H1 (cell line): Measurements from ENCODE around the gene APOL3. TPM values are rescaled to one million over a fixed set of nuclear protein-coding genes. Genes with fewer than 3 reads are reported as not detected.

ENCODE experiments used
- ASH2L ChIP-seq: fragments of 200-600, 300-600 bp; sonication (generic); IDR thresholded peaks from one replicate; pipeline ENCODE4 v1.7.1; 2017; ENCODE audit warnings: low read length
- GABPA ChIP-seq: IDR thresholded peaks from 2 replicates; pipeline ENCODE4 v1.6.1; 2011; ENCODE audit warnings: mild to moderate bottlenecking, low read length, moderate library complexity, borderline replicate concordance; ENCODE audit not compliant: insufficient read depth
- JUN ChIP-seq: IDR thresholded peaks from 2 replicates; pipeline ENCODE4 v1.6.1; 2011; ENCODE audit warnings: low read depth, mild to moderate bottlenecking, improper control_type of control experiment, low read length
- polyA plus RNA-seq, 7 experiments: library from polyadenylated mRNA; depleted of rRNA in 3 of 7; stranded (reverse) in 5 of 7; unstranded in 2 of 7; fragments of >200 nt in 5 of 7; fragments of 200-250 nt in 2 of 7; gene quantifications; 1 replicate in 5 of 7; 2 replicates in 1 of 7; 4 replicates in 1 of 7; pipeline versions ENCODE4 v1.2.1 to v1.2.3, GENCODE V29; 2011 to 2013; ENCODE audit warnings: missing spikeins in 2 of 7, mixed read lengths in 2 of 7
- total RNA-seq: library from RNA; stranded (reverse); fragmentation: NEBNext Ultra II Directional; extraction: Animal tissue kit (Norgen Biotek cat#: 25700); gene quantifications from 2 replicates; pipeline ENCODE4 v1.2.1, GENCODE V29; 2021
- TF ChIP-seq, protein P1 (sequence below): fragments of 300-600 bp; sonication (generic); IDR thresholded peaks from 2 replicates; pipeline ENCODE4 v1.7.1; 2012; ENCODE audit warnings: low read length, moderate library complexity, mild to moderate bottlenecking, inconsistent platforms; ENCODE audit not compliant: insufficient replicate concordance

APOL3 gene
- total and polyA plus RNA-seq, 2 of the 8 experiments (the other 6 are each of a cell fraction or from before 2014, with no cell fraction given): 0.12 TPM; not detected in 1

GRCh38 chr22:36193171-36193570, 32.6 kb upstream of the APOL3 start (continued):
- TF ChIP-seq, protein P1, sequence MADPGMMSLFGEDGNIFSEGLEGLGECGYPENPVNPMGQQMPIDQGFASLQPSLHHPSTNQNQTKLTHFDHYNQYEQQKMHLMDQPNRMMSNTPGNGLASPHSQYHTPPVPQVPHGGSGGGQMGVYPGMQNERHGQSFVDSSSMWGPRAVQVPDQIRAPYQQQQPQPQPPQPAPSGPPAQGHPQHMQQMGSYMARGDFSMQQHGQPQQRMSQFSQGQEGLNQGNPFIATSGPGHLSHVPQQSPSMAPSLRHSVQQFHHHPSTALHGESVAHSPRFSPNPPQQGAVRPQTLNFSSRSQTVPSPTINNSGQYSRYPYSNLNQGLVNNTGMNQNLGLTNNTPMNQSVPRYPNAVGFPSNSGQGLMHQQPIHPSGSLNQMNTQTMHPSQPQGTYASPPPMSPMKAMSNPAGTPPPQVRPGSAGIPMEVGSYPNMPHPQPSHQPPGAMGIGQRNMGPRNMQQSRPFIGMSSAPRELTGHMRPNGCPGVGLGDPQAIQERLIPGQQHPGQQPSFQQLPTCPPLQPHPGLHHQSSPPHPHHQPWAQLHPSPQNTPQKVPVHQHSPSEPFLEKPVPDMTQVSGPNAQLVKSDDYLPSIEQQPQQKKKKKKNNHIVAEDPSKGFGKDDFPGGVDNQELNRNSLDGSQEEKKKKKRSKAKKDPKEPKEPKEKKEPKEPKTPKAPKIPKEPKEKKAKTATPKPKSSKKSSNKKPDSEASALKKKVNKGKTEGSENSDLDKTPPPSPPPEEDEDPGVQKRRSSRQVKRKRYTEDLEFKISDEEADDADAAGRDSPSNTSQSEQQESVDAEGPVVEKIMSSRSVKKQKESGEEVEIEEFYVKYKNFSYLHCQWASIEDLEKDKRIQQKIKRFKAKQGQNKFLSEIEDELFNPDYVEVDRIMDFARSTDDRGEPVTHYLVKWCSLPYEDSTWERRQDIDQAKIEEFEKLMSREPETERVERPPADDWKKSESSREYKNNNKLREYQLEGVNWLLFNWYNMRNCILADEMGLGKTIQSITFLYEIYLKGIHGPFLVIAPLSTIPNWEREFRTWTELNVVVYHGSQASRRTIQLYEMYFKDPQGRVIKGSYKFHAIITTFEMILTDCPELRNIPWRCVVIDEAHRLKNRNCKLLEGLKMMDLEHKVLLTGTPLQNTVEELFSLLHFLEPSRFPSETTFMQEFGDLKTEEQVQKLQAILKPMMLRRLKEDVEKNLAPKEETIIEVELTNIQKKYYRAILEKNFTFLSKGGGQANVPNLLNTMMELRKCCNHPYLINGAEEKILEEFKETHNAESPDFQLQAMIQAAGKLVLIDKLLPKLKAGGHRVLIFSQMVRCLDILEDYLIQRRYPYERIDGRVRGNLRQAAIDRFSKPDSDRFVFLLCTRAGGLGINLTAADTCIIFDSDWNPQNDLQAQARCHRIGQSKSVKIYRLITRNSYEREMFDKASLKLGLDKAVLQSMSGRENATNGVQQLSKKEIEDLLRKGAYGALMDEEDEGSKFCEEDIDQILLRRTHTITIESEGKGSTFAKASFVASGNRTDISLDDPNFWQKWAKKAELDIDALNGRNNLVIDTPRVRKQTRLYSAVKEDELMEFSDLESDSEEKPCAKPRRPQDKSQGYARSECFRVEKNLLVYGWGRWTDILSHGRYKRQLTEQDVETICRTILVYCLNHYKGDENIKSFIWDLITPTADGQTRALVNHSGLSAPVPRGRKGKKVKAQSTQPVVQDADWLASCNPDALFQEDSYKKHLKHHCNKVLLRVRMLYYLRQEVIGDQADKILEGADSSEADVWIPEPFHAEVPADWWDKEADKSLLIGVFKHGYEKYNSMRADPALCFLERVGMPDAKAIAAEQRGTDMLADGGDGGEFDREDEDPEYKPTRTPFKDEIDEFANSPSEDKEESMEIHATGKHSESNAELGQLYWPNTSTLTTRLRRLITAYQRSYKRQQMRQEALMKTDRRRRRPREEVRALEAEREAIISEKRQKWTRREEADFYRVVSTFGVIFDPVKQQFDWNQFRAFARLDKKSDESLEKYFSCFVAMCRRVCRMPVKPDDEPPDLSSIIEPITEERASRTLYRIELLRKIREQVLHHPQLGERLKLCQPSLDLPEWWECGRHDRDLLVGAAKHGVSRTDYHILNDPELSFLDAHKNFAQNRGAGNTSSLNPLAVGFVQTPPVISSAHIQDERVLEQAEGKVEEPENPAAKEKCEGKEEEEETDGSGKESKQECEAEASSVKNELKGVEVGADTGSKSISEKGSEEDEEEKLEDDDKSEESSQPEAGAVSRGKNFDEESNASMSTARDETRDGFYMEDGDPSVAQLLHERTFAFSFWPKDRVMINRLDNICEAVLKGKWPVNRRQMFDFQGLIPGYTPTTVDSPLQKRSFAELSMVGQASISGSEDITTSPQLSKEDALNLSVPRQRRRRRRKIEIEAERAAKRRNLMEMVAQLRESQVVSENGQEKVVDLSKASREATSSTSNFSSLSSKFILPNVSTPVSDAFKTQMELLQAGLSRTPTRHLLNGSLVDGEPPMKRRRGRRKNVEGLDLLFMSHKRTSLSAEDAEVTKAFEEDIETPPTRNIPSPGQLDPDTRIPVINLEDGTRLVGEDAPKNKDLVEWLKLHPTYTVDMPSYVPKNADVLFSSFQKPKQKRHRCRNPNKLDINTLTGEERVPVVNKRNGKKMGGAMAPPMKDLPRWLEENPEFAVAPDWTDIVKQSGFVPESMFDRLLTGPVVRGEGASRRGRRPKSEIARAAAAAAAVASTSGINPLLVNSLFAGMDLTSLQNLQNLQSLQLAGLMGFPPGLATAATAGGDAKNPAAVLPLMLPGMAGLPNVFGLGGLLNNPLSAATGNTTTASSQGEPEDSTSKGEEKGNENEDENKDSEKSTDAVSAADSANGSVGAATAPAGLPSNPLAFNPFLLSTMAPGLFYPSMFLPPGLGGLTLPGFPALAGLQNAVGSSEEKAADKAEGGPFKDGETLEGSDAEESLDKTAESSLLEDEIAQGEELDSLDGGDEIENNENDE: no peak
- TF ChIP-seq ASH2L (no peak), GABPA (no peak), JUN (no peak)
